ENCODE measurements around the gene MAVS.
"Not testable (repeated sequence)": the region's sequence is repeated elsewhere in the genome, so short reads cannot be mapped to it uniquely, and the experiment has no call there.

MAVS gene

GRCh38 chr20:3814928-3815495 lies 31.6 kb upstream of the MAVS start:
- no peak for DNase-seq (ENCODE audit: low read depth in 2 of 2)

- no peak for DNase-seq (ENCODE audit: low read depth in 2 of 2)
Measured at GRCh38 chr20:3815703-3816315, 30.8 kb upstream of the MAVS start.

- no peak for DNase-seq (ENCODE audit: low read depth in 2 of 2)
Measured at GRCh38 chr20:3818155-3819151, 28.2 kb upstream of the MAVS start.

- DNase-seq (ENCODE audit: low read depth in 2 of 2) = no peak
Measured at GRCh38 chr20:3819411-3820047, 27.1 kb upstream of the MAVS start.

GRCh38 chr20:3820048-3820900 lies 26.4 kb upstream of the MAVS start, which contains the start of gene AP5S1:
AP5S1 (plus strand) TSS chr20:3820547; CDS start chr20:3822118, 1,571 bp downstream.
- peak; percentile 80 to 86 for DNase-seq (ENCODE audit: low read depth in 2 of 2)

- no peak for DNase-seq (ENCODE audit: low read depth in 2 of 2)
Measured at GRCh38 chr20:3820901-3821727, 25.5 kb upstream of the MAVS start.

GRCh38 chr20:3821996-3822395 lies 24.6 kb upstream of the MAVS start:
- DNase-seq (ENCODE audit: low read depth in 2 of 2) = no peak

- no peak for DNase-seq (ENCODE audit: low read depth in 2 of 2)
Measured at GRCh38 chr20:3823881-3824280, 22.8 kb upstream of the MAVS start.

- DNase-seq (ENCODE audit: low read depth in 2 of 2) = no peak
Measured at GRCh38 chr20:3825526-3825925, 21.1 kb upstream of the MAVS start.

GRCh38 chr20:3826420-3826819 lies 20.2 kb upstream of the MAVS start:
- DNase-seq (ENCODE audit: low read depth in 2 of 2) = no peak

GRCh38 chr20:3828798-3829197 lies 17.8 kb upstream of the MAVS start:
- DNase-seq (ENCODE audit: low read depth in 2 of 2) = no peak

GRCh38 chr20:3829891-3830290 lies 16.7 kb upstream of the MAVS start:
- DNase-seq (ENCODE audit: low read depth in 2 of 2) = not testable (repeated sequence)

- no peak for DNase-seq (ENCODE audit: low read depth in 2 of 2)
Measured at GRCh38 chr20:3836132-3836531, 10.5 kb upstream of the MAVS start.

- no peak for DNase-seq (ENCODE audit: low read depth in 2 of 2)
Measured at GRCh38 chr20:3839328-3839727, 7.3 kb upstream of the MAVS start.

- not testable (repeated sequence) for DNase-seq (ENCODE audit: low read depth in 2 of 2)
Measured at GRCh38 chr20:3840201-3840600, 6.4 kb upstream of the MAVS start.

- no peak for DNase-seq (ENCODE audit: low read depth in 2 of 2)
Measured at GRCh38 chr20:3842348-3842930, 4.2 kb upstream of the MAVS start.

GRCh38 chr20:3843490-3843889 lies 3.1 kb upstream of the MAVS start:
- DNase-seq (ENCODE audit: low read depth in 2 of 2) = no peak

- DNase-seq (ENCODE audit: low read depth in 2 of 2) = not testable (repeated sequence)
Measured at GRCh38 chr20:3843990-3844619, 2.5 kb upstream of the MAVS start.

- DNase-seq (ENCODE audit: low read depth in 2 of 2) = no peak
Measured at GRCh38 chr20:3846378-3846739, 275 bp upstream of the MAVS start.

All from stimulated activated CD4-positive, alpha-beta T cell treated with anti-CD3 and anti-CD28 coated beads, Interleukin-15, amount 100 ng/mL, for 48 hours (primary cell).